A549 (cell line): Measurements from ENCODE around the gene ENDOG.

Experiments used
- BHLHE40 ChIP-seq: IDR thresholded peaks from 2 replicates; pipeline ENCODE4 v1.6.1; 2012; ENCODE audit warnings: low read depth, low read length, inconsistent platforms
- CHD2 ChIP-seq: fragments of 150-350 bp; IDR thresholded peaks from 2 replicates; pipeline ENCODE4 v1.6.1; 2014; ENCODE audit warnings: low read length; ENCODE audit not compliant: partially characterized antibody
- CTCF ChIP-seq: fragments of >200 bp; sonication (Bioruptor Twin); formaldehyde crosslinking; IDR thresholded peaks from 3 replicates; pipeline ENCODE4 v1.5.1; 2016
- ELK1 ChIP-seq: fragments of 150-350 bp; IDR thresholded peaks from 2 replicates; pipeline ENCODE4 v1.6.1; 2014; ENCODE audit warnings: low read depth, mild to moderate bottlenecking, low read length
- FOSB ChIP-seq: fragments of 250-450 bp; sonication (Bioruptor Pico); IDR thresholded peaks from 2 replicates; pipeline ENCODE4 v1.5.0; 2020; ENCODE audit warnings: mild to moderate bottlenecking, moderate library complexity
- HOXA7 ChIP-seq: fragments of 250-450 bp; sonication (Bioruptor Pico); IDR thresholded peaks from 2 replicates; pipeline ENCODE4 v1.5.0; 2020; ENCODE audit warnings: mild to moderate bottlenecking, moderate library complexity
- POLR2A ChIP-seq: IDR thresholded peaks from 2 replicates; pipeline ENCODE4 v1.6.1; 2012; ENCODE audit warnings: mild to moderate bottlenecking, low read length
- SREBF2 ChIP-seq: fragments of 450-650 bp; IDR thresholded peaks from 2 replicates; pipeline ENCODE4 v1.6.1; 2014; ENCODE audit warnings: mild to moderate bottlenecking, moderate library complexity
- TP53 ChIP-seq: fragments of 250-450 bp; sonication (Bioruptor Pico); IDR thresholded peaks from 2 replicates; pipeline ENCODE4 v1.5.0; 2021; ENCODE audit warnings: mild to moderate bottlenecking, moderate library complexity

DNA sequence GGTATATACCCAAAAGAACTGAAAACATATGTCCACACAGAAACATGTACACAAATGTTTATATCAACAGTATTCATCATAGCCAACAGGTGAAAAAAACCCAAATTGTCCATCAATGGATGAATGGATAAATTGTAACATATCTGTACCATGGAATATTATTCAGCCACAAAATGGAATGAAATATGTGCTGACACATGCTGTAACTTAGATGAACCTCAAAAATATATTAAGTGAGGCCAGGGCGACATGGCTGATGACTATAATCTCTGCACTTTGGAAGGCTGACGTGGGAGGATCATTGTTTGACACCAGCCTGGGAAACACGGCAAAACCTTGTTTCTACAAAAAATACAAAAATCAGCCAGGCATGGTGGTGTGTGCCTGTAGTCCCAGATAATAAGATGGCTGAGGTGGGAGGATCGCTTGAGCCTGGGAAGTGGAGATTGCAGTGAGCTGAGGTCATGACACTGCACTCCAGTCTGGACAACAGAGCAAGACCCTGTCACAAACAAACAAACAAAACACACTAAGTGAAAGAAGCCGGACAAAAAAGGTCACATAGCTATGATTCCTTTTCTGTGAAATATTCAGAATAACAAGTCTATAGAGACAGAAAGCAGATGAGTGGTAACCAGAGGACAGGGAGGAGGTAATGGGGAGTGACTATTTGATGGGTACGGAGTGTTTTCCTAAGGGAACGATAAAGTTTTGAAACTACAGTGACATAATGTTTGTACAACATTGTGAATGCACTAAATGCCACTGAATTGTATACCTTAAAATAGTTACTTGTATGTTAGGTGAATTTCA is 52.0 kb downstream of the ENDOG start:
- no peak for TF ChIP-seq CTCF
- TF ChIP-seq SREBF2, result no peak
- no peak for TF ChIP-seq POLR2A
- no peak for TF ChIP-seq FOSB (CRISPR knock-in tag)
- TF ChIP-seq CHD2, result no peak
- no peak for TF ChIP-seq ELK1
- no peak for TF ChIP-seq HOXA7 (CRISPR knock-in tag)
- no peak for TF ChIP-seq TP53
- TF ChIP-seq BHLHE40, result no peak
